Gastrocnemius medialis (tissue), 4 donors: Measurements from ENCODE around the gene NAGK. TPM values are rescaled to one million over a fixed set of nuclear protein-coding genes. Genes with fewer than 3 reads are reported as not detected.
A peak's percentile ranks its signal among the peaks of the same experiment; 100 is the strongest.

Source experiments
- ATAC-seq, 2 donors: fragments of 150-250 bp; one replicate each; pipeline ENCODE4 v1.9.1; 2016
- DNase-seq, 2 donors: peaks; one replicate each; pipeline ENCODE4 v3.0.0-alpha.2; 2019
- H3K27ac ChIP-seq, 4 donors: fragments of 200-600 bp; sonication (generic); 1 replicate in 1 of 4; 2 replicates in 3 of 4; pipeline ENCODE4 v1.5.1; 2016 to 2018; ENCODE audit warnings: mild to moderate bottlenecking in 2 of 4, moderate library complexity in 1 of 4
- H3K27me3 ChIP-seq, 3 donors: fragments of 200-600 bp; sonication (generic) in 2 of 3; 1 replicate in 1 of 3; 2 replicates in 2 of 3; pipeline versions ENCODE4 v1.5.1 to v1.6.0; 2016 to 2019; ENCODE audit warnings: mild to moderate bottlenecking in 1 of 3, moderate library complexity in 1 of 3
- H3K36me3 ChIP-seq, 2 donors: fragments of 200-600 bp; sonication (generic) in 1 of 2; one replicate each; pipeline ENCODE4 v1.5.1; 2017 to 2018
- H3K4me1 ChIP-seq, 2 donors: fragments of 200-600 bp; sonication (generic) in 1 of 2; one replicate each; pipeline ENCODE4 v1.5.1; 2016 to 2017; ENCODE audit warnings: mild to moderate bottlenecking in 2 of 2
- H3K4me3 ChIP-seq, 4 donors: fragments of 200-600 bp; sonication (generic) in 3 of 4; 1 replicate in 1 of 4; 2 replicates in 3 of 4; pipeline ENCODE4 v1.5.1; 2016 to 2019; ENCODE audit warnings: mild to moderate bottlenecking in 2 of 4
- H3K9me3 ChIP-seq, 3 donors: fragments of 200-600 bp; sonication (generic) in 2 of 3; 1 replicate in 1 of 3; 2 replicates in 2 of 3; pipeline ENCODE4 v1.5.1; 2016 to 2019
- POLR2A ChIP-seq, 2 donors: fragments of 450-650 bp; IDR thresholded peaks; one replicate each; pipeline ENCODE4 v1.6.1; 2017; ENCODE audit warnings: antibody characterized with exemption in 2 of 2, mild to moderate bottlenecking in 2 of 2, moderate library complexity in 2 of 2
- in situ Hi-C, 4 donors: fragments of 200-750 bp; cut with MboI; loops; one replicate each; pipeline versions ENCODE4 v1.15.0 to v1.8.0; 2017; ENCODE audit warnings: low sequenced_read_pairs in 4 of 4
- intact Hi-C: fragments of 100-400 bp; cut with DNase I; formaldehyde crosslinking; loops from one replicate; pipeline ENCODE4 v1.15.1; 2023; ENCODE audit warnings: low total_unique reads
- total RNA-seq, 4 donors: library from RNA; depleted of rRNA; stranded (reverse); fragments of >200 nt; gene quantifications; one replicate each; pipeline versions ENCODE4 v1.1.0 to v1.2.3, GENCODE V29; 2016
- TF ChIP-seq, protein P1 (sequence below), 5 experiments: fragments of 450-650 bp in 3 of 5; fragments of 200-600 bp in 2 of 5; sonication (generic) in 2 of 5; IDR thresholded peaks in 4 of 5; conservative IDR thresholded peaks in 1 of 5; 1 replicate in 4 of 5; 2 replicates in 1 of 5; pipeline ENCODE4 v1.5.1; 2016 to 2019; ENCODE audit warnings: antibody characterized with exemption in 5 of 5, mild to moderate bottlenecking in 3 of 5, moderate library complexity in 3 of 5

Gene NAGK
- total RNA-seq, 4 donors from 2014 or later, result 24.2 to 43.5 (median 41.2) TPM

GRCh38 chr2:71117063-71117462 lies 48.6 kb downstream of the NAGK start:
- in situ Hi-C loops (no loop called here), intact Hi-C loops (no loop called here)
- ATAC-seq (peak; percentile 83 to 90), DNase-seq (no peak)
- Histone ChIP-seq H3K27me3 (no peaks in the 10 kb centered on the region), H3K4me1 (peaks cover 5 to 8% of the 10 kb centered on the region in 2 donors), H3K4me3 (no peak overlapping the region), H3K27ac (no peak overlapping the region), H3K36me3 (peaks cover 0 to 18% of the 10 kb centered on the region in 2 donors), H3K9me3 (no peaks in the 10 kb centered on the region)
- TF ChIP-seq, protein P1, sequence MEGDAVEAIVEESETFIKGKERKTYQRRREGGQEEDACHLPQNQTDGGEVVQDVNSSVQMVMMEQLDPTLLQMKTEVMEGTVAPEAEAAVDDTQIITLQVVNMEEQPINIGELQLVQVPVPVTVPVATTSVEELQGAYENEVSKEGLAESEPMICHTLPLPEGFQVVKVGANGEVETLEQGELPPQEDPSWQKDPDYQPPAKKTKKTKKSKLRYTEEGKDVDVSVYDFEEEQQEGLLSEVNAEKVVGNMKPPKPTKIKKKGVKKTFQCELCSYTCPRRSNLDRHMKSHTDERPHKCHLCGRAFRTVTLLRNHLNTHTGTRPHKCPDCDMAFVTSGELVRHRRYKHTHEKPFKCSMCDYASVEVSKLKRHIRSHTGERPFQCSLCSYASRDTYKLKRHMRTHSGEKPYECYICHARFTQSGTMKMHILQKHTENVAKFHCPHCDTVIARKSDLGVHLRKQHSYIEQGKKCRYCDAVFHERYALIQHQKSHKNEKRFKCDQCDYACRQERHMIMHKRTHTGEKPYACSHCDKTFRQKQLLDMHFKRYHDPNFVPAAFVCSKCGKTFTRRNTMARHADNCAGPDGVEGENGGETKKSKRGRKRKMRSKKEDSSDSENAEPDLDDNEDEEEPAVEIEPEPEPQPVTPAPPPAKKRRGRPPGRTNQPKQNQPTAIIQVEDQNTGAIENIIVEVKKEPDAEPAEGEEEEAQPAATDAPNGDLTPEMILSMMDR (IDR thresholded peaks at IDR 0.05 in 4 of 5, conservative IDR thresholded peaks at IDR 0.05 in 1 of 5), result no peak
- no peak for TF ChIP-seq POLR2A (IDR thresholded peaks at IDR 0.05)

DNA sequence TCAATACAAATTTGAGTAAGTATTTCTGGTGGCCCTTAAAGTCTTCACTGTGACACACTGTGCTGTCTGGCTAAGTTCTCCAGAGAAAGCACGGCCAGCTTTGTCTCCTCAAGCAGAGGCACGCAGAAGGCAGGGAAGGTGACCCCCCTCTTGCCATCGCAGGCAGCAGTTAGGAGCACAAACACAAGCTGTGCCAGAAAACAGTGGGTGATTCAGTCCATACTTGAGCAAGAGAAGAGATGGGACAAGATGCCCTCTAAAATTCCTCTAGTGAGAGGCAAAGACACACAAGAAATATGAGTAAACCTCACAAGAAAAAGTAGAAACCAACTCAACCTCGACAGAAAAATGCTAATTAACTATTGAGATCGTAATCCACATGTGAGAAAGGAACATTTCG lies 51.7 kb downstream of the NAGK start:
- peak in 1 of 2 donors; percentile 41 for DNase-seq
- ATAC-seq, result peak; percentile 56 to 72
- Histone ChIP-seq H3K4me1 (peaks cover 5 to 8% of the 10 kb centered on the region in 2 donors), H3K9me3 (no peaks in the 10 kb centered on the region), H3K27ac (peak overlapping the region in 2 of 4 donors; percentile 31 to 39), H3K4me3 (no peak overlapping the region), H3K36me3 (peaks cover 0 to 19% of the 10 kb centered on the region in 2 donors), H3K27me3 (no peaks in the 10 kb centered on the region)
- in situ Hi-C loops, result no loop called here
- intact Hi-C loops, result no loop called here
- TF ChIP-seq, protein P1 (IDR thresholded peaks at IDR 0.05 in 4 of 5, conservative IDR thresholded peaks at IDR 0.05 in 1 of 5), result no peak
- TF ChIP-seq POLR2A (IDR thresholded peaks at IDR 0.05), result no peak

GRCh38 chr2:71121479-71121878 lies 53.0 kb downstream of the NAGK start:
- H3K36me3 ChIP-seq, result peaks cover 0 to 19% of the 10 kb centered on the region in 2 donors

DNA sequence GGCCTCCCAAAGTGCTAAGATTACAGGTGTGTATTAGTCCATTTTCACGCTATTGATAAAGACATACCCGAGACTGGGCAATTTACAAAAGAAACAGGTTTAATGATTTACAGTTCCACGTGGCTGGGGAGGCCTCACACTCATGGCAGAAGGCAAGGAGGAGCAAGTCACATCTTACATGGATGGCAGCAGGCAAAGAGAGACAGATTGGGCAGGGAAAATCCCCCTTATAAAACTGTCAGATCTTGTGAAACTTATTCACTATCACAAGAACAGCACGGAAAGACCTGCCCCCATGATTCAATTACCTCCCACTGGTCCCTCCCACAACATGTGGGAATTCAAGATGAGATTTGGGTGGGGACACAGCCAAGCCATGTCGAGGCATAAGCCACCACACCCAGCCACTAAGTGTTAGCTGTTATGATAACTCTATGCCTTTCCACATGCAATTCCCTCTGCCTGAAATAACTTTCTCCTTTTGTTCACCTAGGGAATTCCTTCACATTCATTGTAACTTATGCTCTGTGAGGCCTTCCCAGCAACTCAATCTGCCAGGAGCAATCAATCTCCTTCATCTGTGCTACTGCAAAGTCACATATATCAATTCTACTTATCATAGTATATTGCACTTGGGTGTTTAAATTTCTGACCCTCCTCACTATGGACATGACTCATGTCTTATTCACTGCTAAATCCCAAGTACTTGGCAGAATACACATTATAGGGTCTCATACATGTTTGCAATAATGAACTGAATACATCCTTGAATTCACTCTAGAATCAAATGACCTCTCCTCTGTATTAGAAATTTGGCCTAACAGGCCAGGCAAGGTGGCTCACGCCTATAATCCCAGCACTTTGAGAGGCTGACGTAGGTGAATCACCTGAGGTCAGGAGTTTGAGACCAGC lies 54.2 kb downstream of the NAGK start:
- H3K4me1 ChIP-seq, result peaks cover 4 to 6% of the 10 kb centered on the region in 2 donors
- intact Hi-C loops, result no loop called here
- no peak overlapping the region for H3K4me3 ChIP-seq
- H3K9me3 ChIP-seq, result no peaks in the 10 kb centered on the region
- no peaks in the 10 kb centered on the region for H3K27me3 ChIP-seq
- in situ Hi-C loops, result no loop called here
- H3K36me3 ChIP-seq, result peaks cover 0 to 19% of the 10 kb centered on the region in 2 donors
- H3K27ac ChIP-seq, result no peak overlapping the region
- DNase-seq (no peak), ATAC-seq (no peak)
- TF ChIP-seq, protein P1 (IDR thresholded peaks at IDR 0.05 in 4 of 5, conservative IDR thresholded peaks at IDR 0.05 in 1 of 5), result no peak
- TF ChIP-seq POLR2A (IDR thresholded peaks at IDR 0.05), result no peak

More at GRCh38 chr2:71121479-71121878, 53.0 kb downstream of the NAGK start:
- Histone ChIP-seq H3K4me1 (peaks cover 5 to 8% of the 10 kb centered on the region in 2 donors), H3K27ac (no peak overlapping the region), H3K4me3 (no peak overlapping the region), H3K27me3 (no peaks in the 10 kb centered on the region), H3K9me3 (no peaks in the 10 kb centered on the region)
- intact Hi-C loops, result no loop called here
- no peak for TF ChIP-seq POLR2A (IDR thresholded peaks at IDR 0.05)
- TF ChIP-seq, protein P1 (IDR thresholded peaks at IDR 0.05 in 4 of 5, conservative IDR thresholded peaks at IDR 0.05 in 1 of 5), result no peak
- no peak for DNase-seq
- no peak for ATAC-seq
- in situ Hi-C loops, result no loop called here
